ENCODE measurements around the gene GPD1L. TPM values are rescaled to one million over a fixed set of nuclear protein-coding genes. Genes with fewer than 3 reads are reported as not detected.

The GPD1L gene
- total and polyA plus RNA-seq, 10 of the 15 experiments (the other 5 are each of a cell fraction or from before 2014, with no cell fraction given): 0.77 to 4.8 (median 3.9) TPM

GRCh38 chr3:32208447-32208846 lies 102.0 kb downstream of the GPD1L start:
- WGBS (ENCODE audit: insufficient coverage, insufficient replicate concordance, low lambda C conversion rate, missing lambda C conversion rate): 35% methylated on average over 4 of the region's 4 CpGs
- intact Hi-C loops (cut with micrococcal nuclease; ENCODE audit: unreplicated experiment): no loop called here
- TF ChIP-seq POLR2AphosphoS5 (IDR thresholded peaks at IDR 0.05; ENCODE audit: low read length) (no peak), TCF7 (IDR thresholded peaks at IDR 0.05; ENCODE audit: borderline replicate concordance) (no peak)
- ChIA-PET POLR2A (no interaction called here), CTCF (interaction anchor here (0.6 kb wide), 1 partner anchor 424 kb away, joined by 4 read pairs; no protein-coding TSS in a partner anchor), SMC1A (ENCODE audit: uncharacterized antibody, unreplicated experiment) (no interaction called here), RAD21 (ENCODE audit: unreplicated experiment) (no interaction called here)
- Histone ChIP-seq H3K27me3 (replicated peaks in 1 of 2; ENCODE audit: control insufficient read depth in 2 of 2, insufficient read depth in 2 of 2, low read length in 1 of 2) (no peaks in the 10 kb centered on the region), H3K9ac (ENCODE audit: control insufficient read depth, insufficient read depth, low read length) (no peak overlapping the region), H3K9me3 (replicated peaks; ENCODE audit: control insufficient read depth, insufficient read depth, low read length) (no peaks in the 10 kb centered on the region), H3K4me2 (ENCODE audit: control insufficient read depth, insufficient read depth) (no peak overlapping the region), H3K4me3 (no peak overlapping the region), H3K27ac (ENCODE audit: control insufficient read depth, insufficient read depth) (no peak overlapping the region), H4K20me1 (ENCODE audit: control insufficient read depth, insufficient read depth) (no peaks in the 10 kb centered on the region), H2AFZ (ENCODE audit: control insufficient read depth, low read depth, low read length) (no peak overlapping the region), H3K4me1 (ENCODE audit: control insufficient read depth, insufficient read depth, low read length) (no peaks in the 10 kb centered on the region), H3K36me3 (ENCODE audit: control insufficient read depth in 2 of 2, insufficient read depth in 2 of 2, low read length in 1 of 2) (no peaks in the 10 kb centered on the region), H3K79me2 (ENCODE audit: control insufficient read depth, insufficient read depth, low read length) (no peaks in the 10 kb centered on the region)
- DNase-seq (ENCODE audit: low read depth, low spot score): no peak
- no peak for FAIRE-seq
- BruUV-seq (replicated peaks): no TSS peak
- ATAC-seq: no peak
- in situ Hi-C loops (cut with MboI): no loop called here

GRCh38 chr3:32215185-32215584 lies 108.8 kb downstream of the GPD1L start:
- no TSS peak for BruUV-seq (replicated peaks)
- no peak overlapping the region for H3K27ac ChIP-seq (ENCODE audit: control insufficient read depth, insufficient read depth)
- no peak for DNase-seq (ENCODE audit: low read depth, low spot score)
- H2AFZ ChIP-seq (ENCODE audit: control insufficient read depth, low read depth, low read length): no peak overlapping the region
- H3K4me3 ChIP-seq: no peak overlapping the region
- H3K4me1 ChIP-seq (ENCODE audit: control insufficient read depth, insufficient read depth, low read length): no peaks in the 10 kb centered on the region
- H3K9ac ChIP-seq (ENCODE audit: control insufficient read depth, insufficient read depth, low read length): no peak overlapping the region
- FAIRE-seq: no peak
- H3K36me3 ChIP-seq (ENCODE audit: control insufficient read depth in 2 of 2, insufficient read depth in 2 of 2, low read length in 1 of 2): no peaks in the 10 kb centered on the region
- H3K27me3 ChIP-seq (replicated peaks in 1 of 2; ENCODE audit: control insufficient read depth in 2 of 2, insufficient read depth in 2 of 2, low read length in 1 of 2): peaks cover 0 to 2% of the 10 kb centered on the region in 2 experiments; a peak in 2 of 4 replicates
- intact Hi-C loops (cut with micrococcal nuclease; ENCODE audit: unreplicated experiment): no loop called here
- no peaks in the 10 kb centered on the region for H4K20me1 ChIP-seq (ENCODE audit: control insufficient read depth, insufficient read depth)
- no peak for ATAC-seq
- ChIA-PET POLR2A (no interaction called here), RAD21 (ENCODE audit: unreplicated experiment) (no interaction called here), SMC1A (ENCODE audit: uncharacterized antibody, unreplicated experiment) (interaction anchor here (0.7 kb wide), 1 partner anchor 465 kb away, joined by 3 read pairs; no protein-coding TSS in a partner anchor), CTCF (no interaction called here)
- H3K9me3 ChIP-seq (replicated peaks; ENCODE audit: control insufficient read depth, insufficient read depth, low read length): no peaks in the 10 kb centered on the region; the same call in 2 of the 3 replicates
- WGBS (ENCODE audit: insufficient coverage, insufficient replicate concordance, low lambda C conversion rate, missing lambda C conversion rate): 53% methylated on average over 2 of the region's 2 CpGs
- no peak overlapping the region for H3K4me2 ChIP-seq (ENCODE audit: control insufficient read depth, insufficient read depth)
- H3K79me2 ChIP-seq (ENCODE audit: control insufficient read depth, insufficient read depth, low read length): no peaks in the 10 kb centered on the region
- in situ Hi-C loops (cut with MboI): no loop called here
- TF ChIP-seq PAX8 (IDR thresholded peaks at IDR 0.05) (no peak), BMI1 (IDR thresholded peaks at IDR 0.05; ENCODE audit: borderline replicate concordance) (no peak), ZBTB11 (CRISPR knock-in tag; IDR thresholded peaks at IDR 0.05) (no peak), CREB1 (IDR thresholded peaks at IDR 0.05; ENCODE audit: low read depth) (no peak), HSF1 (IDR thresholded peaks at IDR 0.05; ENCODE audit: low read depth, low read length) (no peak), NFXL1 (IDR thresholded peaks at IDR 0.05; ENCODE audit: borderline replicate concordance) (no peak), MTA3 (IDR thresholded peaks at IDR 0.05; ENCODE audit: borderline replicate concordance, low read length) (no peak), NBN (IDR thresholded peaks at IDR 0.05) (no peak)

Data from GM12878 (cell line).